RWPE1 (cell line): ENCODE measurements around the gene COA7.

Source experiments
- CTCF ChIA-PET: fragments of 350-600 bp; sonication (Branson Sonifier 250); formaldehyde crosslinking; extraction: SDS; loops from one replicate; lab custom pipeline; 2021; lab: Yijun Ruan, JAX
- POLR2A ChIA-PET: fragments of 400-600 bp; formaldehyde crosslinking; extraction: SDS; loops from one replicate; lab custom pipeline; 2020; ENCODE audit warnings: antibody characterized with exemption; ENCODE audit not compliant: low non-redundant PET; lab: Yijun Ruan, JAX
- DNase-seq: peaks from one replicate; pipeline ENCODE4 v3.0.0; 2012; ENCODE audit warnings: low spot score
- H3K27ac ChIP-seq: fragments of 450-650 bp; 2 replicates; pipeline ENCODE4 v1.5.1; 2017
- CTCF ChIP-seq: fragments of 450-650 bp; conservative IDR thresholded peaks from 2 replicates; pipeline ENCODE4 v1.5.1; 2017; ENCODE audit warnings: low read depth, mild to moderate bottlenecking

Gene COA7

GRCh38 chr1:52681136-52681535 lies 17.0 kb downstream of the COA7 start:
- H3K27ac ChIP-seq: no peak overlapping the region
- ChIA-PET CTCF (no interaction called here), POLR2A (no interaction called here)
- TF ChIP-seq CTCF: no peak
- DNase-seq: no peak

GRCh38 chr1:52680353-52680752 lies 17.8 kb downstream of the COA7 start:
- no peak for TF ChIP-seq CTCF
- no peak overlapping the region for H3K27ac ChIP-seq
- DNase-seq: no peak
- CTCF ChIA-PET: interaction anchor here (0.5 kb wide), 1 partner anchor 254 kb away, joined by 5 read pairs; no protein-coding TSS in a partner anchor
- POLR2A ChIA-PET: no interaction called here

- CTCF ChIA-PET: no interaction called here
- no peak for DNase-seq
- POLR2A ChIA-PET: interaction anchor here (0.6 kb wide), 1 partner anchor 128 kb away, joined by 3 read pairs; no protein-coding TSS in a partner anchor
- TF ChIP-seq CTCF: no peak
- H3K27ac ChIP-seq: no peak overlapping the region
These were observed 18.6 kb downstream of the COA7 start for GRCh38 chr1:52679498-52679897.

GRCh38 chr1:52679048-52679447 lies 19.1 kb downstream of the COA7 start:
- POLR2A ChIA-PET: no interaction called here
- no peak for TF ChIP-seq CTCF
- CTCF ChIA-PET: interaction anchor here (0.6 kb wide), 1 partner anchor 326 kb away, joined by 3 read pairs; no protein-coding TSS in a partner anchor
- no peak overlapping the region for H3K27ac ChIP-seq
- no peak for DNase-seq

GRCh38 chr1:52677076-52677806 lies 20.9 kb downstream of the COA7 start:
- ChIA-PET POLR2A (no interaction called here), CTCF (no interaction called here)
- no peak overlapping the region for H3K27ac ChIP-seq
- no peak for TF ChIP-seq CTCF
- DNase-seq: no peak

GRCh38 chr1:52676249-52676903 lies 21.8 kb downstream of the COA7 start:
- CTCF ChIA-PET: no interaction called here

More at GRCh38 chr1:52676249-52676903, 21.8 kb downstream of the COA7 start:
- no peak for TF ChIP-seq CTCF
- no peak for DNase-seq
- POLR2A ChIA-PET: no interaction called here
- H3K27ac ChIP-seq: no peak overlapping the region
